HEK293T (cell line): Measurements from ENCODE around the gene CDIPT.

Source experiments
- BHLHE40 ChIP-seq: fragments of 450-650 bp; IDR thresholded peaks from 2 replicates; pipeline ENCODE4 v1.6.1; 2016; ENCODE audit warnings: mild to moderate bottlenecking, moderate library complexity, borderline replicate concordance
- CTBP1 ChIP-seq: fragments of 450-650 bp; IDR thresholded peaks from 2 replicates; pipeline ENCODE4 v1.6.1; 2016; ENCODE audit warnings: borderline replicate concordance
- FOXK2 ChIP-seq: fragments of 450-650 bp; IDR thresholded peaks from 2 replicates; pipeline ENCODE4 v1.6.1; 2016; ENCODE audit warnings: mild to moderate bottlenecking
- FOXM1 ChIP-seq: fragments of 450-650 bp; IDR thresholded peaks from 2 replicates; pipeline ENCODE4 v1.6.1; 2017; ENCODE audit warnings: mild to moderate bottlenecking, borderline replicate concordance
- SUZ12 ChIP-seq: fragments of 450-650 bp; IDR thresholded peaks from 2 replicates; pipeline ENCODE4 v1.6.1; 2016; ENCODE audit warnings: mild to moderate bottlenecking

- TF ChIP-seq SUZ12 (no peak), CTBP1 (no peak), FOXM1 (no peak), FOXK2 (no peak), BHLHE40 (no peak)
These were observed 49.1 kb downstream of the CDIPT start for GRCh38 chr16:29813644-29814562.
